ENCODE data around the gene DISC1.

The DISC1 gene

DNA sequence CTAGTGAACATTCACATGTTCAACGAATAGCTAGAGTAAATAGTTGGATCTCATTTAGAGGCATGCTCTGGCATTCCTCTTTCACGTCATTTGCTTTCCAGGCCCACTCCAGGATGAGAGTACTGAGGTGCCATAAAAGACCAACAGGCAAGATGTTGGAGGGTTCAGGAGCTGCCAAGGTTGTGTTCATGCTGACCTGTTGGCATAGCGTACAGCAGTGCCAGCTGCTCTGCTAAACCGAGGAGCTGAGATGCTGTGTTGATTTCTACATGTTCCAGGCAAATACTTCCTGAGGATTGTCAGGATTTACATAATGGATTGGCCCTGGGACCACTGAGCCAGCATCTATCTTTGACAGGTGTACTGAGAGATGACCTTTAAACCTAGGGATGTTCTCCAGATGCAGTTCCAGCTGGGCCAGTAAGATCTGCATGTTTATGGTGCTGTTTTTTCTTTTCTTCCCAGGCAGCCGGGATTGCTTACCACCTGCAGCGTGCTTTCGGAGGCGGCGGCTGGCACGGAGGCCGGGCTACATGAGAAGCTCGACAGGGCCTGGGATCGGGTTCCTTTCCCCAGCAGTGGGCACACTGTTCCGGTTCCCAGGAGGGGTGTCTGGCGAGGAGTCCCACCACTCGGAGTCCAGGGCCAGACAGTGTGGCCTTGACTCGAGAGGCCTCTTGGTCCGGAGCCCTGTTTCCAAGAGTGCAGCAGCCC is 66.9 kb downstream of the DISC1 start:
- H3K4me1 ChIP-seq (ENCODE audit: control insufficient read depth in 2 of 2, insufficient read depth in 2 of 2, low read length in 2 of 2): no peaks in the 10 kb centered on the region
- no peak overlapping the region for H3K9ac ChIP-seq (ENCODE audit: low read depth in 1 of 2, low read length in 2 of 2)
- no peaks in the 10 kb centered on the region for H3K36me3 ChIP-seq (ENCODE audit: control insufficient read depth in 2 of 2, insufficient read depth in 2 of 2, low read length in 2 of 2)
- H3K27ac ChIP-seq (ENCODE audit: low read depth in 2 of 2, low read length in 2 of 2): no peak overlapping the region
- no peak overlapping the region for H3K4me3 ChIP-seq (ENCODE audit: low read length in 2 of 2)
- H3K9me3 ChIP-seq (ENCODE audit: control insufficient read depth in 2 of 2, low read length in 2 of 2): no peaks in the 10 kb centered on the region
- H3K27me3 ChIP-seq (ENCODE audit: control insufficient read depth in 2 of 2, insufficient read depth in 2 of 2, low read length in 2 of 2): no peaks in the 10 kb centered on the region

DNA sequence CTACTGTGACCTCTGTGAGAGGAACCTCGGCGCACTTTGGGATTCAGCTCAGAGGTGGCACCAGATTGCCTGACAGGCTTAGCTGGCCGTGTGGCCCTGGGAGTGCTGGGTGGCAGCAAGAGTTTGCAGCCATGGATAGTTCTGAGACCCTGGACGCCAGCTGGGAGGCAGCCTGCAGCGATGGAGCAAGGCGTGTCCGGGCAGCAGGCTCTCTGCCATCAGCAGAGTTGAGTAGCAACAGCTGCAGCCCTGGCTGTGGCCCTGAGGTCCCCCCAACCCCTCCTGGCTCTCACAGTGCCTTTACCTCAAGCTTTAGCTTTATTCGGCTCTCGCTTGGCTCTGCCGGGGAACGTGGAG is 67.5 kb downstream of the DISC1 start:
- no peaks in the 10 kb centered on the region for H3K27me3 ChIP-seq (ENCODE audit: control insufficient read depth in 2 of 2, insufficient read depth in 2 of 2, low read length in 2 of 2)
- no peaks in the 10 kb centered on the region for H3K36me3 ChIP-seq (ENCODE audit: control insufficient read depth in 2 of 2, insufficient read depth in 2 of 2, low read length in 2 of 2)
- no peak overlapping the region for H3K27ac ChIP-seq (ENCODE audit: low read depth in 2 of 2, low read length in 2 of 2)
- no peak overlapping the region for H3K4me3 ChIP-seq (ENCODE audit: low read length in 2 of 2)
- H3K9me3 ChIP-seq (ENCODE audit: control insufficient read depth in 2 of 2, low read length in 2 of 2): no peaks in the 10 kb centered on the region
- H3K9ac ChIP-seq (ENCODE audit: low read depth in 1 of 2, low read length in 2 of 2): no peak overlapping the region
- no peaks in the 10 kb centered on the region for H3K4me1 ChIP-seq (ENCODE audit: control insufficient read depth in 2 of 2, insufficient read depth in 2 of 2, low read length in 2 of 2)

DNA sequence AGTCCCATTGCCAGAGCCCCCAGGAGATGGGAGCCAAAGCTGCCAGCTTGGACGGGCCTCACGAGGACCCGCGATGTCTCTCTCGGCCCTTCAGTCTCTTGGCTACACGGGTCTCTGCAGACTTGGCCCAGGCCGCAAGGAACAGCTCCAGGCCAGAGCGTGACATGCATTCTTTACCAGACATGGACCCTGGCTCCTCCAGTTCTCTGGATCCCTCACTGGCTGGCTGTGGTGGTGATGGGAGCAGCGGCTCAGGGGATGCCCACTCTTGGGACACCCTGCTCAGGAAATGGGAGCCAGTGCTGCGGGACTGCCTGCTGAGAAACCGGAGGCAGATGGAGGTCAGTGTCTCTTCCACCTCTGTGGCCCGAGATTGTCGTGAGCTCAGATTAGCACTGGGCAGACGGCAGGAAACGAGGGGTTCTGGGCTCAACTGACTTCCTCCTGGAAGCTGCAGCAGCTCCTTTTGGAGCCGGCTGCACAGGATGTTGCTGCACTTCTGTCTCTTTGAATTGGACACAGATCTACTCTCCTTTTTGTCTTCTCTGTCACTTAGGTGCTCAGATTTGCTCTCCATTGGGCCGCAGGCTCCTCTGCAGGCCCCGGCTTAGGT is 68.0 kb downstream of the DISC1 start:
- H3K4me1 ChIP-seq (ENCODE audit: control insufficient read depth in 2 of 2, insufficient read depth in 2 of 2, low read length in 2 of 2): no peaks in the 10 kb centered on the region
- no peak overlapping the region for H3K4me3 ChIP-seq (ENCODE audit: low read length in 2 of 2)
- no peak overlapping the region for H3K9ac ChIP-seq (ENCODE audit: low read depth in 1 of 2, low read length in 2 of 2)
- no peaks in the 10 kb centered on the region for H3K27me3 ChIP-seq (ENCODE audit: control insufficient read depth in 2 of 2, insufficient read depth in 2 of 2, low read length in 2 of 2)
- no peak overlapping the region for H3K27ac ChIP-seq (ENCODE audit: low read depth in 2 of 2, low read length in 2 of 2)
- H3K9me3 ChIP-seq (ENCODE audit: control insufficient read depth in 2 of 2, low read length in 2 of 2): no peaks in the 10 kb centered on the region
- no peaks in the 10 kb centered on the region for H3K36me3 ChIP-seq (ENCODE audit: control insufficient read depth in 2 of 2, insufficient read depth in 2 of 2, low read length in 2 of 2)

DNA sequence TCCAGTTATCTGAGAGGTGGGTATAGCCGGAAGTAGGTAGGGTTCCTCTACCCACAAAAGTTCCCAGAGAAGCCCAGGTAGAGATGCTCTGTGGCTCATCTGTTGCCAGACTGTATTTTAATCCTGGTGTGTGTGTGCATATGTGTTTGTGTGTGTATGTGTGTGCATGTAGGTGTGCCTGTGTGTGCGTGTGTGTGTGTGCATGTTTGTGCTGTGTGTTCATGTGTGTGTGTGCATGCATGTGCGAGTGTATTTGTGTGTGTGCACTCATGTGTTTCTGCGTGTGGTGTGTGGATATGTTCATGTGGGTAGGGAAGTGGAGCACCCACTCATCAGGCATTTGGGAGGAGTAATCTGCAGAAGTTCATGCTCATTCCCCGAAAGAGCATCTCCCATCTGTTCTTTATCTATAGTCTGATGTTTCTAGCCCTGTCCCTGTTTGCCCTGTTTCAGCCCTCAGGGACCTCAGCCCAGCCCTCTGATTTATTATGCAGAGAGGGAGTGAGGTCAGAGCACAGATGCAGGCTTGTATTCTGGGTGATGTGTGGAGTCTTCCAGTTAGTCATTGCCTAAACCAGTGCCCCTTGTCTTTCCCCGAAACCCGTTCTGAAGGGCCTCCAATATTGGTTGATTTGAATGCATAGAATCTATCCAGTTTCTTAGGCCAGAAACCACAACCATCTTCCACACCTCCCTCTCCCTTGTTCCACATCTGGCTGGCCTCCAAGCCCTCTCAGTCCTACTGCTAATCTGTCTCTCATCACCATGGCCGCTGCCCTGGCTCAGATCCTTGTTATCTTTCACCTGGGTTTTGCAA is 69.1 kb downstream of the DISC1 start:
- Histone ChIP-seq H3K36me3 (ENCODE audit: control insufficient read depth in 2 of 2, insufficient read depth in 2 of 2, low read length in 2 of 2) (no peaks in the 10 kb centered on the region), H3K27me3 (ENCODE audit: control insufficient read depth in 2 of 2, insufficient read depth in 2 of 2, low read length in 2 of 2) (no peaks in the 10 kb centered on the region), H3K4me3 (ENCODE audit: low read length in 2 of 2) (no peak overlapping the region), H3K9ac (ENCODE audit: low read depth in 1 of 2, low read length in 2 of 2) (no peak overlapping the region), H3K27ac (ENCODE audit: low read depth in 2 of 2, low read length in 2 of 2) (no peak overlapping the region), H3K9me3 (ENCODE audit: control insufficient read depth in 2 of 2, low read length in 2 of 2) (no peaks in the 10 kb centered on the region), H3K4me1 (ENCODE audit: control insufficient read depth in 2 of 2, insufficient read depth in 2 of 2, low read length in 2 of 2) (no peaks in the 10 kb centered on the region)

DNA sequence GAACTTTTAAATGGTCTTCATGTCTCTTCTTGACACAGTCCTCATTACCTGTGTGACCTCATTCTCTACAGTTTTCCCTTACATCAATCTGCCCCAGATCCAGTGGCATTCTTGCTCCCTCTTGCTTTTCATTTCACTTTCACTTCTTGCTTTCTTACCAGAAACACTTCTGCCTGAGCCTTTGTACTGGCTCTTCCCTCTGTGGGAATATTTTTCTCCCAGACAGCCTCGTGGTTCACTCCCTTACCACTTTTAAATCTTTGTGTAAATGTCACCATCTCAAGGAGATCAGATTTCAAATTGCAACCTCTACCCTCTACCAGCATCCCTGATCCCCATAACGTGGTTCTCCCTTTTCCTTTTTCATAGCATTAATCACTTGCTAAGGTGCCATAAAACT is 73.2 kb downstream of the DISC1 start:
- Histone ChIP-seq H3K4me3 (ENCODE audit: low read length in 2 of 2) (no peak overlapping the region), H3K27me3 (ENCODE audit: control insufficient read depth in 2 of 2, insufficient read depth in 2 of 2, low read length in 2 of 2) (no peaks in the 10 kb centered on the region), H3K9ac (ENCODE audit: low read depth in 1 of 2, low read length in 2 of 2) (no peak overlapping the region), H3K4me1 (ENCODE audit: control insufficient read depth in 2 of 2, insufficient read depth in 2 of 2, low read length in 2 of 2) (no peaks in the 10 kb centered on the region), H3K27ac (ENCODE audit: low read depth in 2 of 2, low read length in 2 of 2) (no peak overlapping the region), H3K9me3 (ENCODE audit: control insufficient read depth in 2 of 2, low read length in 2 of 2) (no peaks in the 10 kb centered on the region), H3K36me3 (ENCODE audit: control insufficient read depth in 2 of 2, insufficient read depth in 2 of 2, low read length in 2 of 2) (no peaks in the 10 kb centered on the region)

DNA sequence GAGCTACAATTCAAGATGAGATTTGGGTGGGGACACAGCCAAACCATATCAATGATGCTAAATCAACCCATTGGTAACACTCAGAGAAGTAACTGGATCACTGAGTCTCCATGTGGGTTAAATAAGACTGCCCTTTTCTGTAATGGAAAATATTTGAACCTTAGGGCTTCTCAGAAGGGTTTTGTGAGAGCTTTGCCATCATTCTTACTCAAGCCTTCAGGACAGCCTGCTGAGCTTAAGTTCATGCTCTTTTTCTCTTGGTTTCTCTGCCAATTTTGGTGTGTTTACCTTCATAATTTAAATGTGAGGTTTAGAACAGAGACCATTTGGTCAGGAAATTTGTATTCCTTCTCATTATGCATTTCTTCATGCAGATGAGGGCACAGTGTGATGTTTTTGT is 74.7 kb downstream of the DISC1 start:
- Histone ChIP-seq H3K4me1 (ENCODE audit: control insufficient read depth in 2 of 2, insufficient read depth in 2 of 2, low read length in 2 of 2) (no peaks in the 10 kb centered on the region), H3K9ac (ENCODE audit: low read depth in 1 of 2, low read length in 2 of 2) (no peak overlapping the region), H3K36me3 (ENCODE audit: control insufficient read depth in 2 of 2, insufficient read depth in 2 of 2, low read length in 2 of 2) (no peaks in the 10 kb centered on the region), H3K4me3 (ENCODE audit: low read length in 2 of 2) (no peak overlapping the region), H3K27me3 (ENCODE audit: control insufficient read depth in 2 of 2, insufficient read depth in 2 of 2, low read length in 2 of 2) (no peaks in the 10 kb centered on the region), H3K9me3 (ENCODE audit: control insufficient read depth in 2 of 2, low read length in 2 of 2) (no peaks in the 10 kb centered on the region), H3K27ac (ENCODE audit: low read depth in 2 of 2, low read length in 2 of 2) (no peak overlapping the region)

DNA sequence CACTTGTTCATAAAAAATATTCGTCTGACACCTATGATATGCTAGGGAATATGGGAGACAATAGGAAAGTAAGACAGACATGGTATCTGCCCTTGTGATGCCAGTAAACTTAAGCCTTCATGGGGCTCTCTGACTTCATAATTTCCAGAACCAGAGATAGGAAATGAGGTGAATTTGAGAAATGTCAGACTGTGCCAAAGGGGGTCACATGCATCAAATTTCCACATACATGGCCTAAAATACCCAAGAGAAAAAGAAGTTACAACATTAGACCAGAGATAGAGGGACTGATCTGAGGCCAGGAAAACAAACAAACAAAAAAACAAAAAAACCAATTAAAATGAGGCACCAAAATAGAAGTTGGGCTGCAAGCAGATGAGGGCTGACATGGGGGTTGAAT is 75.7 kb downstream of the DISC1 start:
- no peaks in the 10 kb centered on the region for H3K9me3 ChIP-seq (ENCODE audit: control insufficient read depth in 2 of 2, low read length in 2 of 2)

DNA sequence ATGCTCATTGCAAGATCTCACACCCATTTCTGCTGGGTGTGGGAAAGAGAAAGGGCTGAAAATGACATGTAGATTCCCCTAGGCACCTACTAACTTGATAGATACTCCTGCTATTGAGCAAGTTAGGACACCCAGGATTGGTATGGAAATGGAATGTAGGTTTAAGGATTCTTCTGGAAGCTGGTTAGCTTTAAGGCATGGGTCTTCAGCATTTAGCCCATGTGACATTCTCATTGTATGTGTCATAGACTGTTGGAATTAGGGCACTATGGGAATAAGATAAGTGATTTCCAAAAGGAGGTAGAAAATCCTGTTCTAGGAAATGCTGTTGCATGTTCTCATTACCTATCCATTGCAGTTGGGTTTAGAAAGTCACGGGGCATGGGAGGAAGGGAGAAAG is 76.2 kb downstream of the DISC1 start:
- no peak overlapping the region for H3K9ac ChIP-seq (ENCODE audit: low read depth in 1 of 2, low read length in 2 of 2)
- no peak overlapping the region for H3K4me3 ChIP-seq (ENCODE audit: low read length in 2 of 2)

More for the DNA sequence above, 75.7 kb downstream of the DISC1 start:
- H3K4me3 ChIP-seq (ENCODE audit: low read length in 2 of 2): no peak overlapping the region
- H3K27me3 ChIP-seq (ENCODE audit: control insufficient read depth in 2 of 2, insufficient read depth in 2 of 2, low read length in 2 of 2): no peaks in the 10 kb centered on the region
- H3K27ac ChIP-seq (ENCODE audit: low read depth in 2 of 2, low read length in 2 of 2): no peak overlapping the region
- H3K9ac ChIP-seq (ENCODE audit: low read depth in 1 of 2, low read length in 2 of 2): no peak overlapping the region
- no peaks in the 10 kb centered on the region for H3K4me1 ChIP-seq (ENCODE audit: control insufficient read depth in 2 of 2, insufficient read depth in 2 of 2, low read length in 2 of 2)
- no peaks in the 10 kb centered on the region for H3K36me3 ChIP-seq (ENCODE audit: control insufficient read depth in 2 of 2, insufficient read depth in 2 of 2, low read length in 2 of 2)

DNA sequence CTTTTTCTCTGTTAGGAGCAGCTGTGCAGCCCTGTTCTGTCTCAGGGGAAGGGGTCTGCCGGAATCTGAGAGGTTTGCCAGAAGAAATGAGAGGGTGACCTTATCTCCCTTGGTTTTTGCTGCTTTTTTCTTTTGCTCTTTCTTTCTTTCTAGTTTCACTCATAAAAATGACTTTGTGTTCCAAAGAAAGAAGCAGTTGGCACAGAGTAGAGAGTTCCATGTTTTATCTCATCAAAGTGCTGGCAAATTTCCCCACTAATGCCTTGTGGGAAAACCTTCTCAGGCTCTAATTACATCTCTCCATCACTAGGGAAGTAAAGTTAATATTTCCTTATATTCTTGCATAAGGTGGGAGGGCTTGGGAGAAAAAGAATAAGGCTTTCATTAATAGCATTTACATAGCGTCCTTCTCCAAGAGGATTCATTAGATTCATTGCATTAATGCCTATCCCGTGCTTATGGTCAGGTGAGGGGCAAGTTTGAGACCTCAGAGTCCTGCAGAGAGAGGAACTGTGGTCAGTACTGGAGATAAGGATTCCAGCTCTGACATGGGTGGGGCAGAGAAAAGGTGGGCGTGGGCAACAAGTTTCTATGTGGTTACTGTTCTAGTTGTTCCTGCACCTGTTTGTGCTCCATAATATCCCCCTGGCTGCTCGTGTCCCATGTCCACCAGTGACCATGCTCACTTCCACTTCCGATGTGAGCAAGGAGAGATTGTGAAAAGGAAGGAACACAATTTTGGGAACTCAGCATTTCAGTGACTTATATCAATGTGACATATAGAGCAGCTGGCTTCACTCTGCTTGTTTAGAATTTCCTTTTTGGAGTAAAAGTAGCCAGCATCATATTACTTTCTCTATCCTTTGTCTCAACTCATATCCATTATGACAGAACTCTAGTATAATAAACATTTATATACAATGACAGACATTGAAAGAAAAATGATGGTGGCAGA is 79.5 kb downstream of the DISC1 start:
- no peaks in the 10 kb centered on the region for H3K9me3 ChIP-seq (ENCODE audit: control insufficient read depth in 2 of 2, low read length in 2 of 2)
- H3K27me3 ChIP-seq (ENCODE audit: control insufficient read depth in 2 of 2, insufficient read depth in 2 of 2, low read length in 2 of 2): no peaks in the 10 kb centered on the region
- no peak overlapping the region for H3K4me3 ChIP-seq (ENCODE audit: low read length in 2 of 2)
- H3K36me3 ChIP-seq (ENCODE audit: control insufficient read depth in 2 of 2, insufficient read depth in 2 of 2, low read length in 2 of 2): no peaks in the 10 kb centered on the region
- H3K9ac ChIP-seq (ENCODE audit: low read depth in 1 of 2, low read length in 2 of 2): no peak overlapping the region
- H3K27ac ChIP-seq (ENCODE audit: low read depth in 2 of 2, low read length in 2 of 2): no peak overlapping the region
- no peaks in the 10 kb centered on the region for H3K4me1 ChIP-seq (ENCODE audit: control insufficient read depth in 2 of 2, insufficient read depth in 2 of 2, low read length in 2 of 2)

More for the DNA sequence above, 76.2 kb downstream of the DISC1 start:
- Histone ChIP-seq H3K36me3 (ENCODE audit: control insufficient read depth in 2 of 2, insufficient read depth in 2 of 2, low read length in 2 of 2) (no peaks in the 10 kb centered on the region), H3K4me1 (ENCODE audit: control insufficient read depth in 2 of 2, insufficient read depth in 2 of 2, low read length in 2 of 2) (no peaks in the 10 kb centered on the region), H3K9me3 (ENCODE audit: control insufficient read depth in 2 of 2, low read length in 2 of 2) (no peaks in the 10 kb centered on the region), H3K27me3 (ENCODE audit: control insufficient read depth in 2 of 2, insufficient read depth in 2 of 2, low read length in 2 of 2) (no peaks in the 10 kb centered on the region), H3K27ac (ENCODE audit: low read depth in 2 of 2, low read length in 2 of 2) (no peak overlapping the region)
